NCI-H1105 treated with DMSO at 0.1 percent for 48 hours (cell line): ENCODE data around the gene RASA3.
A peak's percentile ranks its signal among the peaks of the same experiment; 100 is the strongest.
"Not testable (repeated sequence)": the region's sequence is repeated elsewhere in the genome, so short reads cannot be mapped to it uniquely, and the experiment has no call there.

Experiments
- DNase-seq: peaks from one replicate; lab custom pipeline; 2025; lab: John Stamatoyannopoulos, UW

RASA3 gene

DNA sequence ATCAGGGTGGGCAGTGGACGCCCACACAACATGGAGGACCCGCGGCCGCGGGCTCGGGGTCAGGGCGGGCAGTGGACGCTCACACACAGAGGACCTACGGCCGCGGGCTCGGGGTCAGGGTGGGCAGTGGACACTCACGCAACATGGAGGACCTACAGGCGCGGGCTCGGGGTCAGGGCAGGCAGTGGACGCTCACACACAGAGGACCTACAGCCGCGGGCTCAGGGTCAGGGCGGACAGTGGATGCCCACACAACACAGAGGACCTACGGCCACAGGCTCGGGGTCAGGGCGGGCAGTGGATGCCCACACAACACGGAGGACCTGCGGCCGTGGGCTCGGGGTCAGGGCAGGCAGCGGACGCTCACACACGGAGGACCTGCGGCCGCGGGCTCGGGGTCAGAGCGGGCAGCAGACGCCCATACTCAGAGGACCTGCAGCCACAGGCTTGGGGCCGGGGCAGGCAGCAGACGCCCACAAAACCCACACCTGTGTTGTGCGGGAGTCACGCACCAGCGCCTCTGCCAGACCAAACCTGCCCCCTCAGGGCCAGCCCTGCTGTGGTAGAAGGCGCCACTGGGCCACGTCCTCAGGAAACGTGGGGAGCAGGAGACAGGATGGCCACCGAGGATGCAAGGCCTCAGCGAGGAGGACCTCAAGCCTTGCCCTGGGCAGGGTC lies 131.0 kb downstream of the RASA3 start:
- DNase-seq = no peak

DNA sequence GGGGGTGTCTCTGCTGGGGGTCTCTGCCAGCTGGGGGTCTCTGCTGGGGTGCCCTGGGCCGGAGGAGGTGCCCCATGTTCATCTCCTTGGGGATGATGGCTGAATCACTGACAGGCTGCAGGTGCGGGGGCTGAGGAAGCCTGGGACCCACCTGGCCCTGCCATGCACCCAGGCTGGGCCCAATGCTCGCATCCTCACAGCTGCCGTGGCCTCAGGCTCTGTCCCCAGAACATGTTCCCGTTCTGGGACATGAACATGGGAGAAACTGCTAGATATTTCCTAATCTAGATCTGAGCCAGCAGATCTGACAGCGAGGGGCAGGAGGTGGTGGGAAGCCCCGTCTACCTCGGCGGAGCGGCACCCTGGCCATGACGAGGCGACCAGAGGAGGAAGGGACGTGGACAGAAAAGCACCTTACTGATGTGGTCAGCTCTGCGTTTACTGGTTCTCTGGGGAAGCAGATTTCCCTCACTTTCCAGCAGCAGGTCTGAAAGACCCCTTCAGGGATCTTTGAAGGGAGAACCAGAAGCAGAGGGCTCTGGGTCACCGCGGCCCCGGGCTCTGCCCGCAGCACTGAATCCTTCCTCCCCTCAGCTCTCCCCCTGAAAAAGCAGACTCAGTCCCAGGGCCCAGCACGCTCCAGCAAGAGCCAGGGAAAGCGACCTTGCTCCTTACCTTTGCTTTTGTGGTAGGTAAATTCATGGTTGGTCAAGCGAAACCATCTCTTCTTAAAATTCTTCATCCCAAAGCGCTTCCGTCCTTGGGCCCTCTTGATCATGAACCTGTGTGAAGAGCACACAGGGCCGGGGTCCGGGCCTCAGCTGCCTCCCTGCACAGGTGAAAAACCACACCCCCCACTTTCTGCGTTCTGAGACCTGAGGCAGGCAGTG lies 132.0 kb downstream of the RASA3 start:
- DNase-seq = no peak

DNA sequence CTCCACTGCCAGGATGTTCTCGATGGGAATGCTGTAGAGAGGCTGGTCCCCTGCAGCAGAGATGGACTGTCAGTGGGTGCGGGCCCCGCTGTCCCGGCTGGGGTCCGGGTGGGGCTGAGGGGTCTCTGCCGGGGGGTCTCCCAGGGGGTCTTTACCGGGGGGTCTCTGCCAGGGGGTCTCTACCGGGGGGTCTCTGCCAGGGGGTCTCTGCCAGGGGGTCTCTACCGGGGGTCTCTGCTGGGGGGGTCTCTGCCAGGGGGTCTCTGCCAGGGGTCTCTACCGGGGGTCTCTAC lies 132.9 kb downstream of the RASA3 start:
- no peak for DNase-seq

- DNase-seq = no peak
These were observed 133.4 kb downstream of the RASA3 start for GRCh38 chr13:113998781-113999617.

DNA sequence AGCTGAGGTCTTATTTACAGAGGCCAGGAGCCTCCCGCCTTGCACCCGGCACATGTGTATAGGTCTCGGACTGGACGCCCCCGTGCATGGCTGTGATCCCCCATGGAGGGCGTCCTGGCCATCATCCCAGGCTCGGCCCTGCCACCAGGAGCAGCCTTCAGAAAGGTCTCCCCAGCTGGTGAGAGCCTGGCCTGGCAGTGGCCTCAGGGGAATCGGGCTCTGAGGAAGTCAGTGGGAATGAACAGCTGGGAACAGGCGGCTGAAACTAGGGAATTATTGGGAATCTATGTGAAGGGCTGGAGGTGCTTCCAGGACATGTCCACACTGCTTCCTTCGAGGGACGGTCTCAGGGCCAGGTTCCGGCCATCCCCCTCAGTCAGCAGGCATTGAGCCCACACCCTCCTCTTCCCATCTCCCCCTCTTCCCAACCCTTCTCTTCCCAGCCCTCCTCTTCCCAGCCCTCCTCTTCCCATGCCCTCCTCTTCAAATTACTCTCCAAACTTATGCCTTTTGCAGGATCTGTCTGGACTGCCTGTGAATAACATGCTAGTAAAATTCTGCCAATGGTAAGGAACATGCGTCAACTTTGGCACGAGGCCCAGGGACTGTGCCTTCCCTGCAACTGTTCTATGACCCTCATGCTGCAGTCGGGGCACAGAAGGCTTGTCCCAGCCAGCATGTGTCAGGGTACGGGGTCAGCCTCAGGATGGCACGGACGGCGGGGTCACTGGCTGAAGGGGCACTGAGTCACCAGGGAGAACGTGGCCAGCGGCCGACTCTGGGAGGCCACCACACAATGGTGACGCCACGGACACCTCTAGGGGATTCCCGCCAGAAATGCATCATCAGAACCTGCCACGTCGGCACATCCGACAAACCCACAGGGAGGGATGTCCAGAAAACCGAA lies 134.3 kb downstream of the RASA3 start:
- no peak for DNase-seq

DNA sequence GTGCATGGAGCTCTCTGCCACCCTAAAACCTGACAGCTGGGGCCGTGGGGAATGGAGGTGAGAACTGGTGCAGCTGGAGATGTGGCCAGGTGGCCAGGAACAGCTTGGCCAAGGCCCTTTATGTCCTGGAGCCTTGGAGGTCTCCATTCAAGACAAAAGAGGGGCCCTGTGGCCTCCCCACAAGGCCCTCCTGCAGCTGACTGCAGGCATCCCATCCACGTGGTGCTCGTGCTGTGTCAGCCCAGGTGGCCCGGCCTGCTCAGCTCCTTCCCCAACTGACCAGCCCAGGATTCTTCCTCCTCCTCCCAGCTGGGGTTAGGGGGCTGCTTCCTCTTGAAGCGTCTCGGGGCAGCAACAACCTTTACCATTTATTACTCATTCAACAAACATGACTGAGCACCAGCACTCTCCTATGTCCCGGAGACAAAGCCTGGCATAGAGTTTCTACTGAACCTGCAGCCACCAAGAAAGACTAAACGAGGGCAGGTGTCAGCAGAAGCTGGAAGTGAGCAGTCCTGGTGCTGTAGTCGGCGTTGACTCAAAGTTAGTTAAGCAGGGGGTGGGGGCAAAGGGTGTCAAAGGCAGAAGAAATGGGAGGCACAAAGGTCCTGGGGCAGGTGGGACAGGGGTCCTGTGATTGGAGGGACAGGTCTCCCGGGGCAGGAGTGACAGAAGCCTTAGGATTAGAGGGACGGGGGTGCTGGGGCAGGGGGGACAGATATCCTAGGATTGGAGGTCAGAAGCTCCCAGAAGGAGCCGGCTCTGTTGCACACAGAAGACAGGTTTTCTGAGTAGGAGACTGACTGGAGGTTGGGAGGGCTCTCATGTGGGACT lies 135.3 kb downstream of the RASA3 start:
- DNase-seq = no peak

DNA sequence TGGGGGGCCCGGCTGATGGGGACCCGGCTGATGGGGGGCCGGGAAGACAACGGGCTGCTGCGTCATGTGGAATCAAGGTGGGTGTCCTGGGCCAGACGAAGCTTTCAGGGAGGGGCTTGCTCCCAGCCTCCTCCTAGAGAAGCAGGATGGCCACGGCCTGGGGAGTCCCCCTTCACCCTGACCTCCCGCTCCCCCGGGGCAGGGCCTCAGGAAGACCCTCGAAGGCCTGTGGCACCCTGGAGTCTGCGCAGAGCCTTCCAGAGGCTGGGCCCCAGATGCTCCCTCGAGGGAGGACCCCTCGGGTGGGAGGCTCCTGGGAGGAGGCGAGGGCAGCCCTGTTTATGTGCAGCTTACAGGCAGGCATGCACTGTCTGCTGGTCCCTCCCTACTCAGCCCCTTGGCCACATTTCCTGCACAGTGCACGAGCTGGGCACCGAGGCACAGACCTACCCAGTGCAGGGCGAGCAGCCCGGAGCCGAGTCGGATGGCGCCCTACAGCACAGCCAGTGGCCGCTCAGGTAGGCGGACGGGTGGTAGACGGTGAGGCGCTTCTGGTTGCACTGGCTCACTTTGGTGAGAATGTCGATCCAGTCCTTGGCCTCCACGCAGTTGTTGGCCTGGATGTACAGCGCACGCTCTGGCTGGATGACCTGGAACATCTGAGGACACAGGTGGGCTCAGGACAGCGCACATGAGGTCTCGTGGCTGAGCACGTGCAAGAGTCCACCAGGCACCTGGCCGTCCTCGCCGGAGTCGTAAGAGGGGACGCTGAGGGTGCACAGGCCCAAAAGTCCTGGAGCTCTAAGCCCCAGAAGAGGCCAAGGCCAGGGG lies 136.1 kb downstream of the RASA3 start:
- DNase-seq = no peak

GRCh38 chr13:113995051-113995601 lies 137.3 kb downstream of the RASA3 start:
- no peak for DNase-seq

GRCh38 chr13:113992276-113993005 lies 140.0 kb downstream of the RASA3 start:
- no peak for DNase-seq

- no peak for DNase-seq
These were observed 140.7 kb downstream of the RASA3 start for GRCh38 chr13:113991676-113992179.

GRCh38 chr13:113991191-113991669 lies 141.2 kb downstream of the RASA3 start:
- no peak for DNase-seq

DNA sequence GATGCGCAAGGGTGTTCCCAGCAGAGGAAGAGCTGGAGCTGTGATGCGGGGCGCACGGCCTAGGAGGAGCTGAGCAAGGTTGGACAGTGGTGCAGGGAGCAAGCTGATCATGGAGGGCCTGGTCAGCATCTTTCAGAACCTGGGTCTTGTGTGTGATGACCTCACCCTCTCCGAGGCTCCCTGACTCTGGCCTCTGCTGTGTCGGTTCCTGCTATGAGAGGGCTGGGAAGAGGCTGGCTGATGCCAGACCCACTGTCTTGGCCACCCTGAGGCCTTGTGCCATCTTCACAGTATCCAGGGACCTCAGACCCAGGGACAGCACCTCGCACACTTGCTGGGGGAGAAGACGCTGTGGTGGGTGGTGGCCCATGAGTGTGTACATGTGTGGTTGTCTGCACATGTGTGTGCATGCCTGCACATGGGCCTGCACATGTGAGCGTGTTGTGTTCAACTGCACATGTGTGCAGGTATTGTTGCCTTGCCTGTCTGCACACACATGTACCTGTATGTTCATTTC lies 142.0 kb downstream of the RASA3 start:
- no peak for DNase-seq

GRCh38 chr13:113989585-113990300 lies 142.7 kb downstream of the RASA3 start:
- no peak for DNase-seq

DNA sequence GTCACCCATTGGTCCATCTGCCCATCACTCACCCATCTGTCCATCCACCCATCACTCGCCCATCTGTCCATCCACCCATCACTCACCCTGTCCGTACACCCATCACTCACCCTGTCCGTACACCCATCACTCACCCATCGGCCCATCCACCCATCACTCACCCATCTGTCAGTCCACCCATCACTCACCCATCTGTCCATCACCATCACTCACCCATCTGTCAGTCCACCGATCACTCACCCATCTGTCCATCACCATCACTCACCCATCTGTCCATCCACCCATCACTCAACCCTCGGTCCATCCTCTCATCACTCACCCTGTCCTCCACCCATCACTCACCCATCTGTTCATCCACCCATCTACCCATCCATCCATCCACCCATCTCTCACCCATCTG lies 143.6 kb downstream of the RASA3 start:
- DNase-seq = not testable (repeated sequence)

DNA sequence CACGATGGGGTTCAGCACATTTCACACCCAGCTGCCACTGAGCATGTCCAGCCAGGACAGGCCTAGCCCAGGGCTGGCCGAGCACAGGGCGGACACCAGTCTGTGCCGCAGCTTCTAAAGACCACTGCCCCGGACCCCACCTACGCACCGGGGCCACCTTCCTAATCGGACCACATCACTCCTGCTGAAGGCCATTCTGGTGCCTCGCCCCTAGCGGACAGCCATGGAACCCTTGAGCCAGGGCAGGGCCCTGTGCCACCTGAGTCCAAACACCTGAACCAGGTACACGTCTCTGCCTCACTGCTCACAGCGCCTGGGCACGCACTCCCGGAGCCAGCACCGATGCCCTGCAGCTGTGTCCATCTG lies 150.1 kb downstream of the RASA3 start:
- DNase-seq = no peak

DNA sequence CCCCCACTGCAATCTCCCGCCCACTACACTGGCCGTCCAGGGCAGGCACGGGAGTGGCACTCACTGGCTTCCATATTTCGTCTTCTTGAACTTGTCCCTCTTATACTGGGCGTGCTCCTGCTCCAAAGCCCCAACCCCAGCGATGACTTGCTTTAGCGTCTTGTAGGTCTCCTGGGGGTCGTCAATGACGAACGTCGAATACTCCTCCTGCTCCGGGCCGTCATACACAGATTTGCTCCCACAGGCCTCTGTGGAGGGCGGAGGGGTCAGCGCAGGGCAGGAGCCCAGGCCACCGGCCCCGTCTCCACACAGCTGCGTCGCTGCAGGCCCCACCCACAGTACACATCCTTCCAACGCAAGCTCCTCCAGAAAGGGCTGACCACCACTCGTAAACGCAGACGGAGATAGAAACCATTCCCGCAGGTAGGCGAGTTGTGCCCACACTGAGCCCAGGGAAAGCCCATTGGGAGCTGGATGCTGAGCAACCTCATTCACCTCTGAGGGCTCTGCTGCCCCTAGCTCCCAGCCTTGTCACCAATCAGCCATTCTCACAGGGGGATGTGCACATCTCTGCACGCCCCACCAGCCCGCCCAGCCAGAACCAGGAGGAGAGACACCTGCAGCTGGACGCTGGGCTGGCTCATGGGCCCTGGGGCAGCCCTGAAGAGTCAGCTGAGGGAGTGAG lies 150.7 kb downstream of the RASA3 start:
- DNase-seq = no peak

DNA sequence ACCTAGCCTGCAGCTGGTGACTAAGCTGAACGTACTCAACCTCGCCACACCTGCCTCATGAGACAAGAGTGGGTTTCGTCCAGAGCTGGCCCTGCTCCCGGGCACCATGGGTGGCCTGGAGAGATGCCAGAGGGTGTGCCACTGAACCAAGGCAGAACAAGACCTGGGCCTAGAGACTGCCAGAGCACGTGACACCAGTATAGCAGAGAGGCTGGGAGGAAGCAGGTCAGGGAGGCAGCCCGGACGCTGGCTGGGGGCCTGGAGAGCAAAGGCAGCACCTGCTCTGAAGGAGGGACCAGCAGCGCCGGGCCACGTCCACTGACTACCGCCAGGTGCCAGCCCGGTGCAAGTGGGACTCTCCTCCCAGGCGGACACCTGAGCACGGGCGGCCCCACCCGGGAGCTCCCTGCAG lies 151.2 kb downstream of the RASA3 start:
- DNase-seq = peak; percentile 100
